ENCODE results near the gene TBXA2R.
"Not testable (repeated sequence)": the region's sequence is repeated elsewhere in the genome, so short reads cannot be mapped to it uniquely, and the experiment has no call there.

Gene TBXA2R

GRCh38 chr19:3605361-3605760 is 1.3 kb downstream of the TBXA2R start:
- no peak for DNase-seq (ENCODE audit: low read depth)

GRCh38 chr19:3604987-3605343 is 1.7 kb downstream of the TBXA2R start:
- no peak for DNase-seq (ENCODE audit: low read depth)

- DNase-seq (ENCODE audit: low read depth), result no peak
Measured at GRCh38 chr19:3604227-3604986, 2.3 kb downstream of the TBXA2R start.

- no peak for DNase-seq (ENCODE audit: low read depth)
Measured at GRCh38 chr19:3603121-3603811, 3.4 kb downstream of the TBXA2R start.

GRCh38 chr19:3601021-3601420 is 5.7 kb downstream of the TBXA2R start:
- DNase-seq (ENCODE audit: low read depth), result no peak

GRCh38 chr19:3599776-3600187 is 6.9 kb downstream of the TBXA2R start:
- DNase-seq (ENCODE audit: low read depth), result no peak

GRCh38 chr19:3595521-3596061 is 11.1 kb downstream of the TBXA2R start:
- DNase-seq (ENCODE audit: low read depth), result no peak

GRCh38 chr19:3593156-3593555 is 13.5 kb downstream of the TBXA2R start:
- DNase-seq (ENCODE audit: low read depth), result no peak

GRCh38 chr19:3591876-3592613 is 14.6 kb downstream of the TBXA2R start:
- no peak for DNase-seq (ENCODE audit: low read depth)

GRCh38 chr19:3590991-3591659 is 15.6 kb downstream of the TBXA2R start:
- no peak for DNase-seq (ENCODE audit: low read depth)

GRCh38 chr19:3589949-3590348 is 16.7 kb downstream of the TBXA2R start:
- DNase-seq (ENCODE audit: low read depth), result no peak

GRCh38 chr19:3589439-3589838 is 17.2 kb downstream of the TBXA2R start:
- DNase-seq (ENCODE audit: low read depth), result no peak

GRCh38 chr19:3586707-3587346 is 19.8 kb downstream of the TBXA2R start:
- DNase-seq (ENCODE audit: low read depth), result no peak

- no peak for DNase-seq (ENCODE audit: low read depth)
Measured at GRCh38 chr19:3586127-3586626, 20.5 kb downstream of the TBXA2R start.

GRCh38 chr19:3585301-3586126 is 21.2 kb downstream of the TBXA2R start, which contains the start of gene GIPC3:
TSS of gene GIPC3 (plus strand) at chr19:3585478. CDS start at chr19:3585598, 120 bp downstream.
- no peak for DNase-seq (ENCODE audit: low read depth)

- not testable (repeated sequence) for DNase-seq (ENCODE audit: low read depth)
Measured at GRCh38 chr19:3584036-3584802, 22.5 kb downstream of the TBXA2R start.

- DNase-seq (ENCODE audit: low read depth), result not testable (repeated sequence)
Measured at GRCh38 chr19:3581792-3582191, 24.9 kb downstream of the TBXA2R start.

- DNase-seq (ENCODE audit: low read depth), result peak; percentile 94
Measured at GRCh38 chr19:3580156-3580934, 26.3 kb downstream of the TBXA2R start.

- DNase-seq (ENCODE audit: low read depth), result no peak
Measured at GRCh38 chr19:3578390-3578789, 28.3 kb downstream of the TBXA2R start.
